ENCODE measurements around the gene STPG2. TPM values are rescaled to one million over a fixed set of nuclear protein-coding genes. Genes with fewer than 3 reads are reported as not detected.

STPG2 gene
- total RNA-seq, 1 donor from 2014 or later = not detected

GRCh38 chr4:98166025-98166730 lies 22.9 kb upstream of the STPG2 start:
- DNase-seq (ENCODE audit: low read depth) = peak; percentile 56
- H3K4me3 ChIP-seq (ENCODE audit: low read depth, low read length) = no peak overlapping the region
- TF ChIP-seq, protein P1, sequence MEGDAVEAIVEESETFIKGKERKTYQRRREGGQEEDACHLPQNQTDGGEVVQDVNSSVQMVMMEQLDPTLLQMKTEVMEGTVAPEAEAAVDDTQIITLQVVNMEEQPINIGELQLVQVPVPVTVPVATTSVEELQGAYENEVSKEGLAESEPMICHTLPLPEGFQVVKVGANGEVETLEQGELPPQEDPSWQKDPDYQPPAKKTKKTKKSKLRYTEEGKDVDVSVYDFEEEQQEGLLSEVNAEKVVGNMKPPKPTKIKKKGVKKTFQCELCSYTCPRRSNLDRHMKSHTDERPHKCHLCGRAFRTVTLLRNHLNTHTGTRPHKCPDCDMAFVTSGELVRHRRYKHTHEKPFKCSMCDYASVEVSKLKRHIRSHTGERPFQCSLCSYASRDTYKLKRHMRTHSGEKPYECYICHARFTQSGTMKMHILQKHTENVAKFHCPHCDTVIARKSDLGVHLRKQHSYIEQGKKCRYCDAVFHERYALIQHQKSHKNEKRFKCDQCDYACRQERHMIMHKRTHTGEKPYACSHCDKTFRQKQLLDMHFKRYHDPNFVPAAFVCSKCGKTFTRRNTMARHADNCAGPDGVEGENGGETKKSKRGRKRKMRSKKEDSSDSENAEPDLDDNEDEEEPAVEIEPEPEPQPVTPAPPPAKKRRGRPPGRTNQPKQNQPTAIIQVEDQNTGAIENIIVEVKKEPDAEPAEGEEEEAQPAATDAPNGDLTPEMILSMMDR (conservative IDR thresholded peaks at IDR 0.05; ENCODE audit: low read depth, low read length) = no peak

DNA sequence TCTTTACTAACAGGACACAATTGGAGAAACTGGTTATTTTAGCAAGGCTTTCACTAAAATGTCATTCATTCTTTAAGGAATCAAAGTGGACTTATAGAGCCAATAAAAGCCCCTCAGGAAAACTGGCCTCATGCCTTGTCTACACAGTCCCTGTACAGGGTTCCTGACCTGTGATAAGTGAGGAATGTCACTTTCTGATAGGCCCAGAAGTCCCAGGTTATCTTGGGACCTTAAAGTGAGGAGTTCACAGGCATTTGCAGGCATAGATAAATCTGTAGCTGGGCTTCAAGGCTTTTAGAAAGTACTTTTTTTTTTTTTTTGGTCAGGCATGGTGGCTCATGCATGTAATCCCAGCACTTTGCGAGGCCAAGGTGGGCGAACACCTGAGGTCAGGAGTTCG lies 19.4 kb upstream of the STPG2 start:
- no peak overlapping the region for H3K4me3 ChIP-seq (ENCODE audit: low read depth, low read length)
- TF ChIP-seq, protein P1 (conservative IDR thresholded peaks at IDR 0.05; ENCODE audit: low read depth, low read length) = no peak
- DNase-seq (ENCODE audit: low read depth) = no peak

GRCh38 chr4:98151145-98151924 lies 8.1 kb upstream of the STPG2 start:
- DNase-seq (ENCODE audit: low read depth) = no peak
- TF ChIP-seq, protein P1 (conservative IDR thresholded peaks at IDR 0.05; ENCODE audit: low read depth, low read length) = no peak
- no peak overlapping the region for H3K4me3 ChIP-seq (ENCODE audit: low read depth, low read length)

DNA sequence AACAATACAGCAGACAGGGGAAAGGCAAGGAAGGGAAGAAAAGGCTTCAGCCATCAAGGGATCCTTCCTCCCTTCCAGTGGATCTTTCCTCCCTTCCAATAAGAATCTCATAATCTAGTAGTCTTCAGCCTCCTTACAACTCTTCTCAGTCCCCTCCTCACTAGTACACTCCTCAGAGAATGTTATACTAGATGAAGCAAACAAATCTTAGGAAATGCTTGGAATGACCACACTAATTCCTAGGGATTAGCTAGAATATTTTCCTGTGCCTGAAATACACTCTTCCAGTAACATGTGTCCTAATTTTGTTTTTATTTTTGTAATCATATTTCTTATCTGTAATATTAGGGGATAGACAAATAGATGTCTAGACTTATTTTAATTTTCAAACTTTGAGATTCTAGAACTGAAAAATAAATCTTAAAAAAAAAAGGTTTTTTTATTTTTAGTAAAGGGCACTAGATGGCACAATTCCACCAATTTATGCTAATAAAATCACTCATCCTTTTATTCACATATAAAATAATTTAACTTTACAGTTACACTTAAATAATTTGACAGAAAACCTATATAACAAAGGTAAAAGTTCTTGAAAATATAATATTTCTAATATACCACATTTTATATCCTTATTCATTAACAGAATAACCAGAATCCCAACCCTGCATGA lies 7.0 kb upstream of the STPG2 start:
- TF ChIP-seq, protein P1 (conservative IDR thresholded peaks at IDR 0.05; ENCODE audit: low read depth, low read length) = peak; percentile 24
- DNase-seq (ENCODE audit: low read depth) = no peak
- no peak overlapping the region for H3K4me3 ChIP-seq (ENCODE audit: low read depth, low read length)

DNA sequence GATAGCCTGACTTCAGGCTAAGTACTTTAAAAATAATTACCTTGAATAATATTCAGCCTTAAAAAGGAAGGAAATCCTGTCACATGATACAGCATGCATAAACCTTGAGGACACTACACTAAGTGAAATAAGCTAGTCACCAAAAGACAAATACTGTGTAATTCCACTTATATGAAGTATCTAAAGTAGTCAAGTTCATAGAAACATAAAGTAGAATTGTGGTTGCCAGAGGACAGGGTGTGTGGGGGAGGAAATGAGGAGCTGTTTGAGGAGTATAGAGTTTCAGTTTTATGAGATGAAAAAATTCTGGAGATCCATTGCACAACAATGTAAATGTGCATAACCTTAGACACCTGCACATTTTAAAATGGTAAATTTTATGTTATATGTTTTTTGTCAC lies 5.6 kb upstream of the STPG2 start:
- DNase-seq (ENCODE audit: low read depth) = no peak
- TF ChIP-seq, protein P1 (conservative IDR thresholded peaks at IDR 0.05; ENCODE audit: low read depth, low read length) = no peak
- H3K4me3 ChIP-seq (ENCODE audit: low read depth, low read length) = no peak overlapping the region

DNA sequence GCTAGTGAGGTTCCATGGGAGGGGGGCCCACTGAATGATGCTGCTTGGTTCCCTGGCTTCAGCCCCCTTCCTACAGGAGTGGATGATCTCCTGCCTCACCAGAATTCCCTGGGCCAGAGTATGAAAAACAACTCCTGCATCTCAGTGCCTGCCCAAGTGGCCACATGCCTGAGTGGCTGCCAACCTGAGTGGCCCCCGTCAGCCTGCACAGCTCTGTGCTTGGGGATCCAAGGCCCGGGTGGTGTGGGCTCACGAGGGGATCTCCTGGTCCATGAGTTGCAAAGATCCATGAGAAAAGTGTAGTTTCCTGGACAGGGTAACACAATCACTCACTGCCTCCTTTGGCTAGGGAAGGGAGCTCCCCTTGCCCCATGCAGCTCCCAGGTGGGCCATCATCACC lies 17.1 kb downstream of the STPG2 start:
- no peak overlapping the region for H3K4me3 ChIP-seq (ENCODE audit: low read depth, low read length)
- no peak for DNase-seq (ENCODE audit: low read depth)
- TF ChIP-seq, protein P1 (conservative IDR thresholded peaks at IDR 0.05; ENCODE audit: low read depth, low read length) = no peak

Measured in epithelial cell of proximal tubule (primary cell).